H1 (cell line): ENCODE measurements around the gene C6orf120. TPM values are rescaled to one million over a fixed set of nuclear protein-coding genes. Genes with fewer than 3 reads are reported as not detected.
A peak's percentile ranks its signal among the peaks of the same experiment; 100 is the strongest.
"Not testable (repeated sequence)": the region's sequence is repeated elsewhere in the genome, so short reads cannot be mapped to it uniquely, and the experiment has no call there.

Source experiments
- CTCF ChIA-PET: fragments of 300-600 bp; sonication (Branson Sonifier 250); formaldehyde crosslinking; loops from one replicate; lab custom pipeline; 2021; ENCODE audit not compliant: partially characterized antibody; lab: Charles Lee
- POLR2A ChIA-PET: fragments of 300-600 bp; sonication (Branson Sonifier 250); formaldehyde crosslinking; loops from one replicate; lab custom pipeline; 2021; ENCODE audit warnings: inconsistent platforms; ENCODE audit not compliant: partially characterized antibody; lab: Charles Lee
- DNase-seq, 2 experiments: peaks; one replicate each; pipeline versions ENCODE4 v3.0.0 to v3.0.0-alpha.2; 2010 to 2022; ENCODE audit warnings: low spot score in 2 of 2, low read depth in 1 of 2, mixed read lengths in 1 of 2
- FAIRE-seq: peaks from 2 replicates; lab custom pipeline; 2011; peaks lifted over from hg19 to GRCh38; lab: Jason Lieb, UNC
- H2AFZ ChIP-seq: 2 replicates; pipeline ENCODE4 v1.8.1; 2012; ENCODE audit warnings: low read length, inconsistent platforms
- H2AK5ac ChIP-seq: 2 replicates; pipeline ENCODE4 v1.6.1; 2013; ENCODE audit warnings: low read depth, low read length
- H2BK120ac ChIP-seq: replicated peaks from 2 replicates; pipeline ENCODE3; 2013; ENCODE audit warnings: low read depth, low read length, inconsistent platforms
- H2BK12ac ChIP-seq: 2 replicates; pipeline ENCODE4 v1.6.1; 2013; ENCODE audit warnings: low read depth, low read length
- H2BK15ac ChIP-seq: 2 replicates; pipeline ENCODE4 v1.6.1; 2013; ENCODE audit warnings: low read length
- H2BK20ac ChIP-seq: 2 replicates; pipeline ENCODE4 v1.6.1; 2013; ENCODE audit warnings: low read length
- H2BK5ac ChIP-seq: 2 replicates; pipeline ENCODE4 v1.6.1; 2013; ENCODE audit warnings: low read depth, low read length
- H3K14ac ChIP-seq: 2 replicates; pipeline ENCODE4 v1.6.1; 2013; ENCODE audit warnings: inconsistent platforms; ENCODE audit not compliant: insufficient read length
- H3K18ac ChIP-seq: 2 replicates; pipeline ENCODE4 v1.6.1; 2013; ENCODE audit warnings: low read length; ENCODE audit errors: extremely low read depth
- H3K23ac ChIP-seq: 2 replicates; pipeline ENCODE4 v1.6.1; 2013; ENCODE audit warnings: inconsistent platforms; ENCODE audit not compliant: insufficient read length
- H3K23me2 ChIP-seq: 2 replicates; pipeline ENCODE4 v1.6.1; 2013; ENCODE audit warnings: low read depth, low read length
- H3K27ac ChIP-seq: 2 replicates; pipeline ENCODE4 v1.6.1; 2011; ENCODE audit warnings: low read depth, low read length, inconsistent platforms
- H3K27me3 ChIP-seq, 4 experiments: replicated peaks in 1 of 4; 1 replicate in 1 of 4; 2 replicates in 3 of 4; pipeline versions ENCODE4 v1.6.1 to v1.8.1; 2011 to 2013; ENCODE audit warnings: low read length in 3 of 4, mild to moderate bottlenecking in 3 of 4, inconsistent platforms in 2 of 4, mixed read lengths in 2 of 4, moderate library complexity in 1 of 4; ENCODE audit not compliant: control insufficient read depth in 3 of 4, insufficient read depth in 3 of 4; ENCODE audit errors: extremely low read depth in 1 of 4
- H3K36me3 ChIP-seq, 4 experiments: 2 replicates each; pipeline versions ENCODE4 v1.6.1 to v1.8.1; 2011 to 2013; ENCODE audit warnings: mild to moderate bottlenecking in 4 of 4, low read length in 3 of 4, moderate library complexity in 2 of 4, control low read depth in 1 of 4, inconsistent platforms in 1 of 4; ENCODE audit not compliant: insufficient read depth in 4 of 4, control insufficient read depth in 2 of 4
- H3K4ac ChIP-seq: replicated peaks from 2 replicates; pipeline ENCODE3; 2013; ENCODE audit warnings: low read length, low read depth, mixed read lengths, inconsistent platforms; ENCODE audit not compliant: insufficient read length
- H3K4me1 ChIP-seq, 4 experiments: replicated peaks in 1 of 4; 1 replicate in 1 of 4; 2 replicates in 3 of 4; pipeline versions ENCODE4 v1.6.1 to v1.8.1; 2011 to 2013; ENCODE audit warnings: low read length in 3 of 4, inconsistent platforms in 2 of 4, mixed read lengths in 1 of 4; ENCODE audit not compliant: insufficient read depth in 4 of 4, control insufficient read depth in 3 of 4
- H3K4me2 ChIP-seq, 2 experiments: 2 replicates each; pipeline versions ENCODE4 v1.6.1 to v1.8.1; 2011 to 2013; ENCODE audit warnings: low read depth in 2 of 2, low read length in 2 of 2, control low read depth in 1 of 2, inconsistent platforms in 1 of 2, mild to moderate bottlenecking in 1 of 2; ENCODE audit not compliant: insufficient read depth in 1 of 2
- H3K4me3 ChIP-seq, 4 experiments: fragments of 200-600, 300-600 bp in 1 of 4; sonication (generic), shearing (Covaris generic), sonication (Bioruptor Twin) in 1 of 4; 2 replicates each; pipeline versions ENCODE4 v1.5.1 to v1.8.1; 2011 to 2016; ENCODE audit warnings: low read length in 4 of 4, low read depth in 3 of 4, control low read depth in 2 of 4, inconsistent platforms in 2 of 4, mild to moderate bottlenecking in 2 of 4, mixed read lengths in 1 of 4, moderate library complexity in 1 of 4; ENCODE audit not compliant: insufficient read depth in 2 of 4; ENCODE audit errors: extremely low read depth in 1 of 4
- H3K56ac ChIP-seq: replicated peaks from 2 replicates; pipeline ENCODE3; 2013; ENCODE audit warnings: low read depth, mild to moderate bottlenecking, mixed read lengths, low read length, inconsistent platforms; ENCODE audit not compliant: insufficient read length
- H3K79me1 ChIP-seq: 2 replicates; pipeline ENCODE4 v1.6.1; 2013; ENCODE audit warnings: low read depth, low read length, control low read depth
- H3K79me2 ChIP-seq, 2 experiments: 2 replicates each; pipeline versions ENCODE4 v1.6.1 to v1.8.1; 2012 to 2013; ENCODE audit warnings: low read length in 2 of 2, mild to moderate bottlenecking in 2 of 2, inconsistent platforms in 1 of 2; ENCODE audit not compliant: insufficient read depth in 2 of 2, control insufficient read depth in 1 of 2
- H3K9ac ChIP-seq, 4 experiments: replicated peaks in 1 of 4; 1 replicate in 1 of 4; 2 replicates in 3 of 4; pipeline versions ENCODE4 v1.6.1 to v1.8.1; 2011 to 2013; ENCODE audit warnings: low read depth in 3 of 4, low read length in 3 of 4, control low read depth in 2 of 4, mild to moderate bottlenecking in 2 of 4, moderate library complexity in 2 of 4, inconsistent platforms in 1 of 4; ENCODE audit errors: extremely low read depth in 1 of 4
- H3K9me3 ChIP-seq, 2 experiments: 2 replicates each; pipeline versions ENCODE4 v1.6.1 to v1.8.1; 2012 to 2013; ENCODE audit warnings: mild to moderate bottlenecking in 2 of 2, moderate library complexity in 2 of 2, control low read depth in 1 of 2, inconsistent platforms in 1 of 2, low read depth in 1 of 2, low read length in 1 of 2, mixed read lengths in 1 of 2; ENCODE audit not compliant: insufficient read depth in 2 of 2
- H4K20me1 ChIP-seq, 2 experiments: replicated peaks in 1 of 2; 2 replicates each; pipeline versions ENCODE3 to v1.8.1; 2011 to 2013; ENCODE audit warnings: inconsistent platforms in 2 of 2, low read length in 2 of 2, mild to moderate bottlenecking in 1 of 2; ENCODE audit not compliant: insufficient read depth in 2 of 2, control insufficient read depth in 1 of 2
- H4K5ac ChIP-seq: 2 replicates; pipeline ENCODE4 v1.6.1; 2013; ENCODE audit warnings: low read length, low read depth, mixed read lengths, inconsistent platforms; ENCODE audit not compliant: insufficient read length
- H4K8ac ChIP-seq: 2 replicates; pipeline ENCODE4 v1.8.0; 2013; ENCODE audit warnings: mild to moderate bottlenecking, moderate library complexity, low read length, inconsistent platforms; ENCODE audit not compliant: insufficient read depth; ENCODE audit errors: extremely low read depth
- H4K91ac ChIP-seq: replicated peaks from 2 replicates; pipeline ENCODE3; 2013; ENCODE audit warnings: low read length, mixed read lengths, inconsistent platforms; ENCODE audit not compliant: insufficient read length
- CTCF ChIP-seq, 3 experiments: IDR thresholded peaks; 1 replicate in 2 of 3; 2 replicates in 1 of 3; pipeline versions ENCODE4 v1.5.1 to v1.6.1; 2011; ENCODE audit warnings: low read length in 3 of 3, mild to moderate bottlenecking in 3 of 3, inconsistent platforms in 2 of 3, low read depth in 1 of 3, moderate library complexity in 1 of 3; ENCODE audit not compliant: insufficient read depth in 1 of 3; ENCODE audit errors: control extremely low read depth in 1 of 3
- RAD21 ChIP-seq, 2 experiments: IDR thresholded peaks in 1 of 2; conservative IDR thresholded peaks in 1 of 2; 2 replicates each; pipeline ENCODE4 v1.6.1; 2011; ENCODE audit warnings: low read depth in 2 of 2, low read length in 2 of 2, improper control_type of control experiment in 1 of 2, inconsistent platforms in 1 of 2, mild to moderate bottlenecking in 1 of 2, moderate library complexity in 1 of 2
- WGBS, 2 experiments: shearing (Covaris generic) in 1 of 2; methylation state at CpG; one replicate each; pipeline versions ENCODE4 v1.1.6 to v1.1.7; 2013 to 2015; ENCODE audit warnings: low lambda C conversion rate in 2 of 2, mixed read lengths in 2 of 2, inconsistent platforms in 1 of 2, low coverage in 1 of 2, missing lambda C conversion rate in 1 of 2; ENCODE audit not compliant: insufficient replicate concordance in 2 of 2, insufficient coverage in 1 of 2, insufficient read length in 1 of 2; ENCODE audit errors: extremely low coverage in 1 of 2, missing lambda C conversion rate in 1 of 2; 5-methylcytosine and 5-hydroxymethylcytosine counted together
- polyA plus RNA-seq, 7 experiments: library from polyadenylated mRNA; depleted of rRNA in 3 of 7; stranded (reverse) in 5 of 7; unstranded in 2 of 7; fragments of >200 nt in 5 of 7; fragments of 200-250 nt in 2 of 7; gene quantifications; 1 replicate in 5 of 7; 2 replicates in 1 of 7; 4 replicates in 1 of 7; pipeline versions ENCODE4 v1.2.1 to v1.2.3, GENCODE V29; 2011 to 2013; ENCODE audit warnings: missing spikeins in 2 of 7, mixed read lengths in 2 of 7
- total RNA-seq: library from RNA; stranded (reverse); fragmentation: NEBNext Ultra II Directional; extraction: Animal tissue kit (Norgen Biotek cat#: 25700); gene quantifications from 2 replicates; pipeline ENCODE4 v1.2.1, GENCODE V29; 2021

Gene C6orf120
- total and polyA plus RNA-seq, 2 of the 8 experiments (the other 6 are each of a cell fraction or from before 2014, with no cell fraction given): 16.2 to 30.6 TPM

- not testable (repeated sequence) for FAIRE-seq, H3K18ac ChIP-seq, H3K14ac ChIP-seq, H3K4me3 ChIP-seq, H3K23me2 ChIP-seq, H2BK5ac ChIP-seq, H3K27me3 ChIP-seq, H2AFZ ChIP-seq, H3K9ac ChIP-seq, H3K9me3 ChIP-seq, H4K8ac ChIP-seq, H3K4ac ChIP-seq, H2AK5ac ChIP-seq, H2BK15ac ChIP-seq, H2BK120ac ChIP-seq, H4K91ac ChIP-seq, H2BK12ac ChIP-seq, H3K36me3 ChIP-seq, H3K4me2 ChIP-seq, H2BK20ac ChIP-seq, H3K23ac ChIP-seq, H3K56ac ChIP-seq, H3K27ac ChIP-seq
- WGBS, 2 experiments: 67% methylated on average over 10 of the region's 10 CpGs; no CpG with 5 or more reads in 1 of the 2 experiments
- Histone ChIP-seq H3K4me1 (peaks cover 0 to 12% (median 5%) of the 10 kb centered on the region in 4 experiments; a peak in 2 of 7 replicates), H3K79me1 (peaks cover 24% of the 10 kb centered on the region), H3K79me2 (peaks cover 3 to 77% of the 10 kb centered on the region in 2 experiments)
- CTCF ChIA-PET: interaction anchor here (0.8 to 2.4 kb wide), 4 partner anchors 12 to 26 kb away, joined by 3 to 6 read pairs (median 4); no protein-coding TSS in a partner anchor
- DNase-seq: peak in 1 of 2 experiments; percentile 78
- TF ChIP-seq RAD21 (IDR thresholded peaks at IDR 0.05 in 1 of 2, conservative IDR thresholded peaks at IDR 0.05 in 1 of 2; ENCODE audit: low read depth in 2 of 2, low read length in 2 of 2): peak; percentile 59 to 64
- peak; percentile 62 to 68 (median 63) for TF ChIP-seq CTCF (IDR thresholded peaks at IDR 0.05; ENCODE audit: control extremely low read depth in 1 of 3, insufficient read depth in 1 of 3, low read depth in 1 of 3, low read length in 3 of 3)
- TF ChIP-seq, all 59 proteins: peak for 2; not testable (repeated sequence) for 57
- peaks cover 2 to 10% of the 10 kb centered on the region in 2 experiments for H4K20me1 ChIP-seq
- POLR2A ChIA-PET, H4K5ac ChIP-seq: not testable (repeated sequence)
Observed at GRCh38 chr6:169697115-169697514, 4.8 kb upstream of the C6orf120 start.
